Keratinocyte (primary cell): Measurements from ENCODE around the gene PIGU. TPM values are rescaled to one million over a fixed set of nuclear protein-coding genes. Genes with fewer than 3 reads are reported as not detected.
"Not testable (repeated sequence)": the region's sequence is repeated elsewhere in the genome, so short reads cannot be mapped to it uniquely, and the experiment has no call there.

Experiments used
- DNase-seq: peaks from one replicate; pipeline ENCODE4 v3.0.0-alpha.2; 2011; ENCODE audit warnings: low read depth, missing footprints, low spot score
- FAIRE-seq: peaks from 2 replicates; lab custom pipeline; 2011; peaks lifted over from hg19 to GRCh38; lab: Jason Lieb, UNC
- H2AFZ ChIP-seq: 2 replicates; pipeline ENCODE4 v1.6.0; 2012; ENCODE audit warnings: low read length, control low read depth, inconsistent platforms; ENCODE audit not compliant: control insufficient read depth
- H3K27ac ChIP-seq: 2 replicates; pipeline ENCODE4 v1.5.1; 2011; ENCODE audit warnings: low read length; ENCODE audit not compliant: control insufficient read depth, insufficient read depth
- H3K27me3 ChIP-seq: 3 replicates; pipeline ENCODE4 v1.6.0; 2011; ENCODE audit warnings: low read length; ENCODE audit not compliant: control insufficient read depth, insufficient read depth; ENCODE audit errors: extremely low read depth
- H3K36me3 ChIP-seq, 2 experiments: 2 replicates in 1 of 2; 3 replicates in 1 of 2; pipeline ENCODE4 v1.5.1; 2011; ENCODE audit warnings: low read length in 2 of 2, mild to moderate bottlenecking in 1 of 2; ENCODE audit not compliant: control insufficient read depth in 2 of 2, insufficient read depth in 2 of 2; ENCODE audit errors: extremely low read depth in 1 of 2
- H3K4me1 ChIP-seq: 3 replicates; pipeline ENCODE4 v1.5.1; 2011; ENCODE audit warnings: low read length; ENCODE audit not compliant: control insufficient read depth, insufficient read depth; ENCODE audit errors: extremely low read depth
- H3K4me2 ChIP-seq: 3 replicates; pipeline ENCODE4 v1.6.0; 2011; ENCODE audit warnings: low read depth, low read length; ENCODE audit not compliant: control insufficient read depth, insufficient read depth; ENCODE audit errors: extremely low read depth
- H3K4me3 ChIP-seq, 3 experiments: fragments of 200-600 bp in 1 of 3; sonication (generic) in 1 of 3; 2 replicates in 2 of 3; 3 replicates in 1 of 3; pipeline ENCODE4 v1.5.1; 2011 to 2016; ENCODE audit warnings: low read length in 3 of 3, mild to moderate bottlenecking in 3 of 3, control low read depth in 2 of 3, inconsistent platforms in 1 of 3, low read depth in 1 of 3, mixed read lengths in 1 of 3, mixed run types in 1 of 3, moderate library complexity in 1 of 3; ENCODE audit not compliant: control insufficient read depth in 2 of 3, insufficient read depth in 2 of 3; ENCODE audit errors: extremely low read depth in 1 of 3
- H3K79me2 ChIP-seq: 2 replicates; pipeline ENCODE4 v1.6.0; 2012; ENCODE audit warnings: low read length; ENCODE audit not compliant: control insufficient read depth, insufficient read depth
- H3K9ac ChIP-seq: 3 replicates; pipeline ENCODE4 v1.6.0; 2011; ENCODE audit warnings: low read length; ENCODE audit not compliant: control insufficient read depth, insufficient read depth; ENCODE audit errors: extremely low read depth
- H3K9me1 ChIP-seq: 3 replicates; pipeline ENCODE4 v1.6.0; 2011; ENCODE audit warnings: low read length; ENCODE audit not compliant: control insufficient read depth, insufficient read depth; ENCODE audit errors: extremely low read depth
- H3K9me3 ChIP-seq: 2 replicates; pipeline ENCODE4 v1.5.1; 2012; ENCODE audit warnings: low read depth, low read length; ENCODE audit not compliant: control insufficient read depth
- H4K20me1 ChIP-seq: 3 replicates; pipeline ENCODE4 v1.6.0; 2011; ENCODE audit warnings: low read length; ENCODE audit not compliant: control insufficient read depth, insufficient read depth; ENCODE audit errors: extremely low read depth
- dilution Hi-C: fragments of 300-500 bp; cut with MboI; formaldehyde crosslinking; loops from one replicate; pipeline ENCODE4 v1.7.0; 2020; ENCODE audit warnings: low sequenced_read_pairs; ENCODE audit not compliant: extremely low pct_ligation_motif_present
- polyA plus RNA-seq, 5 experiments: library from polyadenylated mRNA; depleted of rRNA in 3 of 5; stranded (reverse) in 3 of 5; stranded (forward) in 1 of 5; unstranded in 1 of 5; fragments of >200 nt; gene quantifications; 1 replicate in 1 of 5; 2 replicates in 3 of 5; 3 replicates in 1 of 5; pipeline versions ENCODE4 v1.2.1 to v1.2.3, GENCODE V29; 2011 to 2012; ENCODE audit warnings: missing spikeins in 2 of 5, low read depth in 1 of 5, low replicate concordance in 1 of 5
- TF ChIP-seq, protein P1 (sequence below), 3 experiments: IDR thresholded peaks in 1 of 3; conservative IDR thresholded peaks in 1 of 3; optimal IDR thresholded peaks in 1 of 3; 2 replicates in 2 of 3; 3 replicates in 1 of 3; pipeline versions ENCODE3 to v1.5.1; 2011; ENCODE audit warnings: low read length in 3 of 3, mild to moderate bottlenecking in 3 of 3, moderate library complexity in 2 of 3, control low read depth in 1 of 3, inconsistent platforms in 1 of 3; ENCODE audit not compliant: insufficient read depth in 2 of 3; ENCODE audit errors: extremely low read depth in 1 of 3

PIGU gene
- polyA plus RNA-seq, 1 donor (not counting 4 experiments of a cell fraction or from before 2014, with no cell fraction given), result 48.0 TPM

DNA sequence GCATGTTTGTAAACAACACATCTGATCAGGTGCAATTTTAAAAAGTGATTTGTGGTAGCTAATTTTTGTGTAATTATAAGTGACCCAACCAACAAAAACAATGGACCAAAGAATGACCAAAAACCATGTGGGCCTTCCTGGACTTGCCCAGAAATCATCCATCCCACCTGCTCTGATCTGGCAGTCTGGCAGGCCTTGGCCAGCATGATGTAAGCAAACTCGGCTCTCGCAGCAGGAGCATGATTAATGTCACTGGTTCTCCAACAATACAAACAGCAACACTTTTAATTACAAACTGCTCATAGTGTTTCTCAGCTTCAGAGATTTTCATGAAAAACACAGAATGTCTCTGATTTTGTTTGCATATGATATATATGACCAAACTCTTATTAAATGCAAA lies 43.4 kb upstream of the PIGU start:
- Histone ChIP-seq H3K9me1 (no peaks in the 10 kb centered on the region), H3K9me3 (no peaks in the 10 kb centered on the region), H3K4me2 (no peak overlapping the region), H3K36me3 (peaks cover 8 to 25% of the 10 kb centered on the region in 2 experiments), H4K20me1 (no peaks in the 10 kb centered on the region), H3K27ac (no peak overlapping the region), H3K79me2 (no peaks in the 10 kb centered on the region), H2AFZ (no peak overlapping the region), H3K9ac (no peak overlapping the region), H3K27me3 (no peaks in the 10 kb centered on the region), H3K4me1 (peaks cover 2% of the 10 kb centered on the region), H3K4me3 (no peak overlapping the region)
- FAIRE-seq (no peak), DNase-seq (no peak)
- TF ChIP-seq, protein P1, sequence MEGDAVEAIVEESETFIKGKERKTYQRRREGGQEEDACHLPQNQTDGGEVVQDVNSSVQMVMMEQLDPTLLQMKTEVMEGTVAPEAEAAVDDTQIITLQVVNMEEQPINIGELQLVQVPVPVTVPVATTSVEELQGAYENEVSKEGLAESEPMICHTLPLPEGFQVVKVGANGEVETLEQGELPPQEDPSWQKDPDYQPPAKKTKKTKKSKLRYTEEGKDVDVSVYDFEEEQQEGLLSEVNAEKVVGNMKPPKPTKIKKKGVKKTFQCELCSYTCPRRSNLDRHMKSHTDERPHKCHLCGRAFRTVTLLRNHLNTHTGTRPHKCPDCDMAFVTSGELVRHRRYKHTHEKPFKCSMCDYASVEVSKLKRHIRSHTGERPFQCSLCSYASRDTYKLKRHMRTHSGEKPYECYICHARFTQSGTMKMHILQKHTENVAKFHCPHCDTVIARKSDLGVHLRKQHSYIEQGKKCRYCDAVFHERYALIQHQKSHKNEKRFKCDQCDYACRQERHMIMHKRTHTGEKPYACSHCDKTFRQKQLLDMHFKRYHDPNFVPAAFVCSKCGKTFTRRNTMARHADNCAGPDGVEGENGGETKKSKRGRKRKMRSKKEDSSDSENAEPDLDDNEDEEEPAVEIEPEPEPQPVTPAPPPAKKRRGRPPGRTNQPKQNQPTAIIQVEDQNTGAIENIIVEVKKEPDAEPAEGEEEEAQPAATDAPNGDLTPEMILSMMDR (optimal IDR thresholded peaks at IDR 0.05 in 1 of 3, IDR thresholded peaks at IDR 0.05 in 1 of 3, conservative IDR thresholded peaks at IDR 0.05 in 1 of 3; ENCODE audit: extremely low read depth in 1 of 3, insufficient read depth in 2 of 3, low read length in 3 of 3), result no peak
- dilution Hi-C loops, result no loop called here

DNA sequence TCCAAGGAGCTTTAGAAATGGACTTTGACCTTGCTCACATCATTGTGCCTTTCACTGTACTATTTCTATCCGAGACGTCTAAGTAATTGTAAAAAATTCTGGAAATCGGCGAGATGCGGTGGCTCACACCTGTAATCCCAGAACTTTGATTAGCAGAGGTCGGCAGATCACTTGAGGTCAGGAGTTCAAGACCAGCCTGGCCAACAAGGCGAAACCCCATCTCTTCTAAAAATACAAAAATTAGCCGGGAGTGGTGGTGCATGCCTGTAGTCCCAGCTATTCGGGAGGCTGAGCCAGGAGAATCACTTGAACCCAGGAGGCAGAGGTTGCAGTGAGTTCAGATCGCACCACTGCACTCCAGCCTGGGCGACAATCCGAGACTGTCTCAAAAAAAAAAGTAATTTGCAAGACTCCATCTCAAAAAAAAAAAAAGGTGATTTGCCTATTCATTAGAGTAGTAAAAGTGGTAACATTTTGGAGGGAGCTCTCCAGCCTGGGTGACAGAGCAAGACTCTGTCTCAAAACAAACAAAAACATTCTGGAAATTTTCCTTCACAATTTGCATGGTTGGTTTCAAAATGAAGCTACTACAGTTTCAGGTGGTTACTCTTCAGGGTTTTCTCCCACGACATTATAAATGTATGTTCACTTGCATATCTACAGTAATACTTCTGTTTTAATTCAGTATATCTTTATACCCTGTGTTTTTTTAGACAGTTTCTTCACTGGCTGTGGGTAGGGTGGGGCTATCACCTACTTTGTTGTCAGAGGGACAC lies 42.5 kb upstream of the PIGU start:
- H2AFZ ChIP-seq, H3K4me1 ChIP-seq, H3K27ac ChIP-seq, H3K4me2 ChIP-seq, H3K27me3 ChIP-seq, FAIRE-seq, H3K9ac ChIP-seq, H3K79me2 ChIP-seq, H3K9me3 ChIP-seq, H3K9me1 ChIP-seq, dilution Hi-C loops, H3K4me3 ChIP-seq, H4K20me1 ChIP-seq, DNase-seq: not testable (repeated sequence)
- H3K36me3 ChIP-seq, result peaks cover 6 to 28% of the 10 kb centered on the region in 2 experiments
